GM12801 (cell line): ENCODE data around the gene C1orf216.

ENCODE experiments used
- TF ChIP-seq, protein P1 (sequence below): IDR thresholded peaks from one replicate; pipeline ENCODE4 v1.5.1; 2011; ENCODE audit warnings: control low read depth; ENCODE audit not compliant: insufficient read length; ENCODE audit errors: extremely low read depth

The C1orf216 gene

GRCh38 chr1:35691571-35692220, 27.0 kb downstream of the C1orf216 start:
- TF ChIP-seq, protein P1, sequence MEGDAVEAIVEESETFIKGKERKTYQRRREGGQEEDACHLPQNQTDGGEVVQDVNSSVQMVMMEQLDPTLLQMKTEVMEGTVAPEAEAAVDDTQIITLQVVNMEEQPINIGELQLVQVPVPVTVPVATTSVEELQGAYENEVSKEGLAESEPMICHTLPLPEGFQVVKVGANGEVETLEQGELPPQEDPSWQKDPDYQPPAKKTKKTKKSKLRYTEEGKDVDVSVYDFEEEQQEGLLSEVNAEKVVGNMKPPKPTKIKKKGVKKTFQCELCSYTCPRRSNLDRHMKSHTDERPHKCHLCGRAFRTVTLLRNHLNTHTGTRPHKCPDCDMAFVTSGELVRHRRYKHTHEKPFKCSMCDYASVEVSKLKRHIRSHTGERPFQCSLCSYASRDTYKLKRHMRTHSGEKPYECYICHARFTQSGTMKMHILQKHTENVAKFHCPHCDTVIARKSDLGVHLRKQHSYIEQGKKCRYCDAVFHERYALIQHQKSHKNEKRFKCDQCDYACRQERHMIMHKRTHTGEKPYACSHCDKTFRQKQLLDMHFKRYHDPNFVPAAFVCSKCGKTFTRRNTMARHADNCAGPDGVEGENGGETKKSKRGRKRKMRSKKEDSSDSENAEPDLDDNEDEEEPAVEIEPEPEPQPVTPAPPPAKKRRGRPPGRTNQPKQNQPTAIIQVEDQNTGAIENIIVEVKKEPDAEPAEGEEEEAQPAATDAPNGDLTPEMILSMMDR: no peak

DNA sequence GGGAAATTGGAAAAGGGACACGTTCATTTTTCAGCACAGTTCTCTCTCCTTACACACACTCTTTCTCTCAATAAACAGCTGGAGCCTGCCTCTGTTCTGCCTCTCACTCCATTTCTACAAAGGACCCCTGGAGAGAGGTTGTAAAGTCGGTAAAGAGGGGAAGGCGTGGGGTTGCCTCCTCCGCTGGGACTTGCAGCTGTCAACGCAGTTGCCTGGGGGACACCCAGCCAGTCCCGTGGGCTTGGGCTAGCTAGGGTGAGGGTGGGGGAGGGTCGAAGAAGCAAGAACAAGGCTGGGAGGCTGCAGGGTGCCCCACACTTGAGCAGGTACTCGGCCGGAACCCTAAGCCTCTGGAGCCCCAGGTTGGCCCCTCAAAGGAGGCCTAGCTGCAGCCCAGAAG, 27.6 kb downstream of the C1orf216 start:
- TF ChIP-seq, protein P1: no peak

- TF ChIP-seq, protein P1: no peak
Measured at GRCh38 chr1:35688161-35688560, 30.5 kb downstream of the C1orf216 start.

- TF ChIP-seq, protein P1: no peak
Measured at GRCh38 chr1:35683012-35683411, 35.7 kb downstream of the C1orf216 start.

GRCh38 chr1:35680271-35680670, 38.4 kb downstream of the C1orf216 start:
- TF ChIP-seq, protein P1: no peak

- TF ChIP-seq, protein P1: no peak
Measured at GRCh38 chr1:35675773-35676172, 42.9 kb downstream of the C1orf216 start.

GRCh38 chr1:35674111-35674510, 44.6 kb downstream of the C1orf216 start:
- TF ChIP-seq, protein P1: no peak
